Measurements from ENCODE around the gene PLAAT4. TPM values are rescaled to one million over a fixed set of nuclear protein-coding genes. Genes with fewer than 3 reads are reported as not detected.

The PLAAT4 gene
- total and polyA plus RNA-seq, 2 of the 8 experiments (the other 6 are each of a cell fraction or from before 2014, with no cell fraction given): 2.8 to 4.1 TPM

GRCh38 chr11:63560506-63561180 lies 24.0 kb downstream of the PLAAT4 start:
- Histone ChIP-seq H4K20me1 (replicated peaks in 1 of 2; ENCODE audit: control insufficient read depth in 1 of 2, insufficient read depth in 2 of 2, low read length in 2 of 2) (no peaks in the 10 kb centered on the region), H3K79me1 (ENCODE audit: low read depth, low read length) (no peaks in the 10 kb centered on the region), H2BK120ac (replicated peaks; ENCODE audit: low read depth, low read length) (no peak overlapping the region), H3K36me3 (ENCODE audit: control insufficient read depth in 2 of 4, insufficient read depth in 4 of 4, low read length in 3 of 4) (no peaks in the 10 kb centered on the region), H3K18ac (ENCODE audit: extremely low read depth, low read length) (no peak overlapping the region), H2BK15ac (ENCODE audit: low read length) (0 out of 2 replicates have a peak overlapping the region, but pooled peaks have one; percentile 63), H3K23me2 (ENCODE audit: low read depth, low read length) (no peaks in the 10 kb centered on the region; the same call in 1 of the 2 replicates), H3K56ac (replicated peaks; ENCODE audit: insufficient read length, low read depth, low read length) (no peak overlapping the region), H3K23ac (ENCODE audit: insufficient read length) (no peak overlapping the region), H2AK5ac (ENCODE audit: low read depth, low read length) (peak overlapping the region; percentile 15; the same call in 1 of the 2 replicates), H3K9ac (replicated peaks in 1 of 4; ENCODE audit: extremely low read depth in 1 of 4, low read depth in 3 of 4, low read length in 3 of 4) (no peak overlapping the region), H3K4ac (replicated peaks; ENCODE audit: insufficient read length, low read depth, low read length) (peak overlapping the region; percentile 40), H3K4me1 (replicated peaks in 1 of 4; ENCODE audit: control insufficient read depth in 3 of 4, insufficient read depth in 4 of 4, low read length in 3 of 4) (peaks cover 0 to 2% (median 0%) of the 10 kb centered on the region in 4 experiments; a peak in 2 of 7 replicates), H3K4me3 (ENCODE audit: extremely low read depth in 1 of 4, insufficient read depth in 2 of 4, low read depth in 3 of 4, low read length in 4 of 4) (no peak overlapping the region), H3K4me2 (ENCODE audit: insufficient read depth in 1 of 2, low read depth in 2 of 2, low read length in 2 of 2) (no peak overlapping the region), H3K27ac (ENCODE audit: low read depth, low read length) (no peak overlapping the region), H2BK12ac (ENCODE audit: low read depth, low read length) (peak overlapping the region; percentile 82; the same call in 1 of the 2 replicates), H4K8ac (ENCODE audit: extremely low read depth, insufficient read depth, low read length) (no peak overlapping the region), H3K14ac (ENCODE audit: insufficient read length) (no peak overlapping the region), H3K79me2 (ENCODE audit: control insufficient read depth in 1 of 2, insufficient read depth in 2 of 2, low read length in 2 of 2) (no peaks in the 10 kb centered on the region), H4K5ac (ENCODE audit: insufficient read length, low read depth, low read length) (no peak overlapping the region), H3K9me3 (ENCODE audit: insufficient read depth in 2 of 2, low read depth in 1 of 2, low read length in 1 of 2) (no peaks in the 10 kb centered on the region), H2AFZ (ENCODE audit: low read length) (no peak overlapping the region), H2BK5ac (ENCODE audit: low read depth, low read length) (peak overlapping the region; percentile 57; the same call in 1 of the 2 replicates), H4K91ac (replicated peaks; ENCODE audit: insufficient read length, low read length) (peak overlapping the region; percentile 15), H2BK20ac (ENCODE audit: low read length) (0 out of 2 replicates have a peak overlapping the region, but pooled peaks have one; percentile 51), H3K27me3 (replicated peaks in 1 of 4; ENCODE audit: control insufficient read depth in 3 of 4, extremely low read depth in 1 of 4, insufficient read depth in 3 of 4, low read length in 3 of 4) (no peaks in the 10 kb centered on the region)
- 89% methylated on average over 7 of the region's 7 CpGs; no CpG with 5 or more reads in 1 of the 2 experiments for WGBS, 2 experiments (ENCODE audit: extremely low coverage in 1 of 2, insufficient coverage in 1 of 2, insufficient read length in 1 of 2, insufficient replicate concordance in 2 of 2, low coverage in 1 of 2, low lambda C conversion rate in 2 of 2, missing lambda C conversion rate in 1 of 2)
- DNase-seq (ENCODE audit: low read depth in 1 of 2, low spot score in 2 of 2) (no peak), FAIRE-seq (no peak)
- POLR2A ChIA-PET (ENCODE audit: partially characterized antibody): interaction anchor here (3.7 kb wide), 1 partner anchor 8 kb away, joined by 12 read pairs; no protein-coding TSS in a partner anchor
- CTCF ChIA-PET (ENCODE audit: partially characterized antibody): interaction anchor here (0.9 kb wide), 1 partner anchor 12 kb away, joined by 4 read pairs; no protein-coding TSS in a partner anchor
- TF ChIP-seq HDAC2 (IDR thresholded peaks at IDR 0.05; ENCODE audit: borderline replicate concordance in 1 of 2, low read depth in 2 of 2, low read length in 2 of 2): no peak
- no peak for TF ChIP-seq SUZ12 (IDR thresholded peaks at IDR 0.05; ENCODE audit: low read length)

All from H1 (cell line).